Measurements from ENCODE around the gene UGGT2. TPM values are rescaled to one million over a fixed set of nuclear protein-coding genes. Genes with fewer than 3 reads are reported as not detected.
"Not testable (repeated sequence)": the region's sequence is repeated elsewhere in the genome, so short reads cannot be mapped to it uniquely, and the experiment has no call there.

UGGT2 gene
- total and polyA plus RNA-seq, 2 of the 13 experiments (the other 11 are each of a cell fraction or from before 2014, with no cell fraction given), result 13.2 to 27.1 TPM

GRCh38 chr13:95982144-95982543, 71.1 kb downstream of the UGGT2 start:
- Histone ChIP-seq H3K4me1 (ENCODE audit: insufficient read depth, low read length) (no peaks in the 10 kb centered on the region), H3K27ac (ENCODE audit: extremely low read length, insufficient read depth, low read length) (no peak overlapping the region), H3K4me2 (ENCODE audit: low read depth, low read length) (no peak overlapping the region), H2AFZ (ENCODE audit: low read length) (no peak overlapping the region), H3K27me3 (ENCODE audit: control insufficient read depth in 1 of 2, insufficient read depth in 2 of 2, low read length in 2 of 2) (no peaks in the 10 kb centered on the region), H3K4me3 (replicated peaks in 1 of 3; ENCODE audit: insufficient read depth in 1 of 3, low read depth in 2 of 3, low read length in 3 of 3) (no peak overlapping the region), H3K79me2 (ENCODE audit: insufficient read depth, low read length) (no peaks in the 10 kb centered on the region), H4K20me1 (ENCODE audit: insufficient read depth, low read length) (no peaks in the 10 kb centered on the region), H3K36me3 (replicated peaks in 1 of 2; ENCODE audit: control insufficient read depth in 1 of 2, insufficient read depth in 2 of 2, low read length in 2 of 2) (no peaks in the 10 kb centered on the region), H3K9ac (ENCODE audit: insufficient read depth, low read depth, low read length) (no peak overlapping the region), H3K9me3 (ENCODE audit: low read length) (no peaks in the 10 kb centered on the region)
- ChIA-PET CTCF (ENCODE audit: low intra/inter-chr PET ratio, low total read pairs) (no interaction called here), POLR2A (no interaction called here)
- no peak for ATAC-seq
- TF ChIP-seq NFE2 (CRISPR knock-in tag; IDR thresholded peaks at IDR 0.05), result no peak
- TF ChIP-seq LCORL (IDR thresholded peaks at IDR 0.05), result peak; percentile 45; the same call in 1 of the 2 replicates
- TF ChIP-seq LCORL (CRISPR knock-in tag; IDR thresholded peaks at IDR 0.05), result no peak
- no peak for TF ChIP-seq BCL3 (CRISPR knock-in tag; IDR thresholded peaks at IDR 0.05)
- no peak for TF ChIP-seq CENPX (CRISPR knock-in tag; IDR thresholded peaks at IDR 0.05)
- no peak for DNase-seq (ENCODE audit: low spot score)
- in situ Hi-C loops (cut with HindIII; ENCODE audit: extremely low pct_ligation_motif_present, low pct_unique_long_range_greater_than_20kb) (no loop called here), intact Hi-C loops (cut with micrococcal nuclease; ENCODE audit: unreplicated experiment) (no loop called here)
- no peak for FAIRE-seq
- no TSS peak for BruUV-seq (replicated peaks)
- WGBS (ENCODE audit: low lambda C conversion rate), result 75% methylated on average over 4 of the region's 4 CpGs

- WGBS (ENCODE audit: low lambda C conversion rate), result 90% methylated on average over 6 of the region's 6 CpGs
- H4K20me1 ChIP-seq (ENCODE audit: insufficient read depth, low read length); BruUV-seq (replicated peaks); H3K9me3 ChIP-seq (ENCODE audit: low read length); intact Hi-C loops (cut with micrococcal nuclease; ENCODE audit: unreplicated experiment); H3K4me3 ChIP-seq (replicated peaks in 1 of 3; ENCODE audit: insufficient read depth in 1 of 3, low read depth in 2 of 3, low read length in 3 of 3); H3K27ac ChIP-seq (ENCODE audit: extremely low read length, insufficient read depth, low read length); H3K4me1 ChIP-seq (ENCODE audit: insufficient read depth, low read length); FAIRE-seq; H3K9ac ChIP-seq (ENCODE audit: insufficient read depth, low read depth, low read length); H3K36me3 ChIP-seq (replicated peaks in 1 of 2; ENCODE audit: control insufficient read depth in 1 of 2, insufficient read depth in 2 of 2, low read length in 2 of 2); in situ Hi-C loops (cut with HindIII; ENCODE audit: extremely low pct_ligation_motif_present, low pct_unique_long_range_greater_than_20kb); H2AFZ ChIP-seq (ENCODE audit: low read length); CTCF ChIA-PET (ENCODE audit: low intra/inter-chr PET ratio, low total read pairs); POLR2A ChIA-PET; H3K4me2 ChIP-seq (ENCODE audit: low read depth, low read length); H3K79me2 ChIP-seq (ENCODE audit: insufficient read depth, low read length); H3K27me3 ChIP-seq (ENCODE audit: control insufficient read depth in 1 of 2, insufficient read depth in 2 of 2, low read length in 2 of 2); TF ChIP-seq SOX6 (IDR thresholded peaks at IDR 0.05): not testable (repeated sequence)
- DNase-seq (ENCODE audit: low spot score) (peak; percentile 15), ATAC-seq (peak; percentile 77)
- TF ChIP-seq NR2F6 (IDR thresholded peaks at IDR 0.05) (peak; percentile 80), NR2F6 (CRISPR knock-in tag; IDR thresholded peaks at IDR 0.05) (0 out of 2 replicates have a peak, but pooled peaks have one; percentile 44), ARID5B (CRISPR knock-in tag; IDR thresholded peaks at IDR 0.05) (0 out of 2 replicates have a peak, but pooled peaks have one; percentile 36), NR2F2 (IDR thresholded peaks at IDR 0.05; ENCODE audit: borderline replicate concordance, low read depth) (0 out of 2 replicates have a peak, but pooled peaks have one; percentile 40), POGZ (CRISPR knock-in tag; IDR thresholded peaks at IDR 0.05) (peak; percentile 42; the same call in 1 of the 2 replicates), CEBPG (CRISPR knock-in tag; IDR thresholded peaks at IDR 0.05) (peak; percentile 36; the same call in 1 of the 2 replicates), SALL1 (CRISPR knock-in tag; IDR thresholded peaks at IDR 0.05) (peak; percentile 48), MIXL1 (CRISPR knock-in tag; IDR thresholded peaks at IDR 0.05) (0 out of 2 replicates have a peak, but pooled peaks have one; percentile 15), SOX6 (CRISPR knock-in tag; IDR thresholded peaks at IDR 0.05) (peak; percentile 88)
Measured at GRCh38 chr13:95972651-95973050, 80.5 kb downstream of the UGGT2 start.
